ENCODE data around the gene GTF3C4. TPM values are rescaled to one million over a fixed set of nuclear protein-coding genes. Genes with fewer than 3 reads are reported as not detected.
A peak's percentile ranks its signal among the peaks of the same experiment; 100 is the strongest.

GTF3C4 gene
- polyA plus RNA-seq (ENCODE audit: low read depth in 6 of 6), result 1 to 10 TPM; 3.3 to 4.6 (median 3.9) TPM

- H3K27ac Mint-ChIP-seq, result peak within 1 kb of the TSS; percentile 94 to 98 (median 96)
- H3K27me3 Mint-ChIP-seq, result no peaks in the 10 kb centered on the region
- ATAC-seq (ENCODE audit: low read depth in 2 of 2) (peak; percentile 44 to 52), DNase-seq (peak; percentile 47)
- H3K9me3 Mint-ChIP-seq, result no peaks in the 10 kb centered on the region
- H3K4me3 Mint-ChIP-seq, result peak within 1 kb of the TSS; percentile 89 to 95 (median 94)
- no peaks in the 10 kb centered on the region for H3K36me3 Mint-ChIP-seq
- H3K4me1 Mint-ChIP-seq, result peaks cover 29 to 53% (median 37%) of the 10 kb centered on the region in 3 donors
These were observed at the start of gene GTF3C4 for GRCh38 chr9:132670457-132671391. Gene GTF3C4 (plus strand): TSS chr9:132670464. CDS start chr9:132670599, 135 bp downstream.

GRCh38 chr9:132622159-132622558 is 48.1 kb upstream of the GTF3C4 start:
- Mint-ChIP-seq H3K4me3 (no peak overlapping the region), H3K9me3 (no peaks in the 10 kb centered on the region), H3K36me3 (peaks cover 37 to 39% of the 10 kb centered on the region in 2 donors), H3K27me3 (no peaks in the 10 kb centered on the region), H3K27ac (no peak overlapping the region), H3K4me1 (peaks cover 0 to 5% (median 0%) of the 10 kb centered on the region in 3 donors)
- DNase-seq (no peak), ATAC-seq (ENCODE audit: low read depth in 2 of 2) (no peak)

- H3K27ac Mint-ChIP-seq, result peak overlapping the region in 2 of 6 donors; percentile 27 to 81
- H3K9me3 Mint-ChIP-seq, result no peaks in the 10 kb centered on the region
These were observed 44.0 kb upstream of the GTF3C4 start for GRCh38 chr9:132626285-132626684.

GRCh38 chr9:132627106-132627505 is 43.2 kb upstream of the GTF3C4 start:
- Mint-ChIP-seq H3K36me3 (peaks cover 42 to 45% of the 10 kb centered on the region in 2 donors), H3K27me3 (no peaks in the 10 kb centered on the region), H3K27ac (no peak overlapping the region), H3K9me3 (no peaks in the 10 kb centered on the region), H3K4me1 (peaks cover 0 to 5% (median 0%) of the 10 kb centered on the region in 3 donors), H3K4me3 (no peak overlapping the region)
- DNase-seq (no peak), ATAC-seq (ENCODE audit: low read depth in 2 of 2) (no peak)

More at GRCh38 chr9:132626285-132626684, 44.0 kb upstream of the GTF3C4 start:
- Mint-ChIP-seq H3K4me3 (no peak overlapping the region), H3K4me1 (peaks cover 0 to 5% (median 0%) of the 10 kb centered on the region in 3 donors), H3K36me3 (peaks cover 42 to 45% of the 10 kb centered on the region in 2 donors), H3K27me3 (no peaks in the 10 kb centered on the region)
- DNase-seq, result no peak
- ATAC-seq (ENCODE audit: low read depth in 2 of 2), result no peak

- H3K27me3 Mint-ChIP-seq, result no peaks in the 10 kb centered on the region
- H3K4me1 Mint-ChIP-seq, result peaks cover 0 to 5% (median 0%) of the 10 kb centered on the region in 3 donors
- H3K9me3 Mint-ChIP-seq, result no peaks in the 10 kb centered on the region
- no peak for ATAC-seq (ENCODE audit: low read depth in 2 of 2)
- no peak overlapping the region for H3K27ac Mint-ChIP-seq
- no peak overlapping the region for H3K4me3 Mint-ChIP-seq
- no peak for DNase-seq
- H3K36me3 Mint-ChIP-seq, result peaks cover 42 to 45% of the 10 kb centered on the region in 2 donors
These were observed 42.7 kb upstream of the GTF3C4 start for GRCh38 chr9:132627594-132627993.

- no peak for DNase-seq
- Mint-ChIP-seq H3K4me3 (no peak overlapping the region), H3K9me3 (no peaks in the 10 kb centered on the region), H3K27ac (peak overlapping the region in 2 of 6 donors; percentile 38 to 76), H3K4me1 (peaks cover 0 to 5% (median 0%) of the 10 kb centered on the region in 3 donors), H3K36me3 (peaks cover 42 to 45% of the 10 kb centered on the region in 2 donors), H3K27me3 (no peaks in the 10 kb centered on the region)
- ATAC-seq (ENCODE audit: low read depth in 2 of 2), result no peak
These were observed 41.5 kb upstream of the GTF3C4 start for GRCh38 chr9:132628746-132629145.

DNA sequence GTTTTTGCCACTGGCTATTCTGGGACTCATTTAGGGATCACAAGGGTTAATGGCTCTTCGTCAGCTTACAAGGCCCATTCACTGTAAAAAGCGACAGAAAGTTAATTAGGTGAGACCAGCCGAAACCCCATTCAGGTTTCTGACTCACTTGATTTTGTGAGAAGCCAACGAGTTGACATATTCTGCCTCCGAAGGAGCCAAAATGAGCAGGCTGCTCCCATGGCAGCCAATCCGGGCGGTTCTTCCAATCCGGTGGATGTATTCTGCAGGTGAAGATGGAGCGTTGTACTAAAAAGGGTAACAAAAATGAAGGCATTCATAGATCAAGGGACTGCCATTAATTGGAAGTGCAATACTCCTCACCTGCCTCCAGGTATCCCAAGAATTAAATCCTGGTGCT is 40.1 kb upstream of the GTF3C4 start:
- no peak for ATAC-seq (ENCODE audit: low read depth in 2 of 2)
- Mint-ChIP-seq H3K4me3 (no peak overlapping the region), H3K36me3 (peaks cover 40 to 42% of the 10 kb centered on the region in 2 donors), H3K27ac (no peak overlapping the region), H3K4me1 (peaks cover 0 to 5% (median 0%) of the 10 kb centered on the region in 3 donors), H3K27me3 (no peaks in the 10 kb centered on the region), H3K9me3 (no peaks in the 10 kb centered on the region)
- no peak for DNase-seq

DNA sequence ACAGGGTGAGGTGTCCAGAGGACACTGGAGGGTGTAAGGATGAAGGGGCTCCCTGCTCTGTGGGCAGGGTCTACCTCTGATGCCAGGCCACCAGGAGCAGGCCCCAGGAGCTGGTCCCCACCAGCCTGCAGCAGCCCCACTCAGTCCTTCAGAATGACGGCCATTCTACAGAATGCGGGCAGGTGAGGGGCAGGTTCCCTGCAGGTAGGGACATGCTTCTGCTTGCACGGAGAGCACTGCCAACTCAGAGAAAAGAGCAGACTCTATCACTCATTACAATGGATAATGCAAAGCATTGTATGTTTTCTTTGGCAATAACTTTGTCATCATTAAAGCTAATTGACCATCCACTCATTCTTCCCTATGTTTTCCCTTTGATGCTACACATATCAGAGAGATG is 39.5 kb upstream of the GTF3C4 start:
- no peak overlapping the region for H3K4me3 Mint-ChIP-seq
- ATAC-seq (ENCODE audit: low read depth in 2 of 2), result no peak
- H3K27ac Mint-ChIP-seq, result peak overlapping the region in 1 of 6 donors; percentile 28
- H3K4me1 Mint-ChIP-seq, result peaks cover 0 to 5% (median 0%) of the 10 kb centered on the region in 3 donors
- H3K9me3 Mint-ChIP-seq, result no peaks in the 10 kb centered on the region
- no peak for DNase-seq
- H3K27me3 Mint-ChIP-seq, result no peaks in the 10 kb centered on the region
- peaks cover 33 to 36% of the 10 kb centered on the region in 2 donors for H3K36me3 Mint-ChIP-seq

- ATAC-seq (ENCODE audit: low read depth in 2 of 2), result no peak
- no peak for DNase-seq
- Mint-ChIP-seq H3K27me3 (no peaks in the 10 kb centered on the region), H3K4me3 (no peak overlapping the region), H3K27ac (no peak overlapping the region), H3K4me1 (peaks cover 0 to 2% (median 0%) of the 10 kb centered on the region in 3 donors), H3K36me3 (peaks cover 30 to 31% of the 10 kb centered on the region in 2 donors), H3K9me3 (no peaks in the 10 kb centered on the region)
These were observed 39.0 kb upstream of the GTF3C4 start for GRCh38 chr9:132631280-132631679.

DNA sequence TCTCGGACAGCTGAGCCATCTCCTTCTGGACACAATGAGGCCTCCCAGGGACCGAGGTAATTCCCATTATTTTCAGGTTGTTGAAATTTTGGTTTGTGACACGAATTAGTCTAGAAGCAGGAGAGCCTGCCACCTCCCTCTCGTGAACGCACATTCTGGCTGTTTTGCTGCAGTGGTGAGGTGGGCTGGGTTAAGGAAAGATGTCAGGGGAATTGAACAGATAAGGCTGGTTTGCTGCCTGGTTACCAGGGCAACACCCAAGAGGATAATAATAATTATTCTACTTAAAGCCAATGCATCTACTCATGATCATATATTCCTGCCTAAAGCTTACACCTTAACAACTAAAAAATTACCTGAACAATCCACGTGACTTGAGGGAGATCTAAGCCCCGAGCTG is 38.6 kb upstream of the GTF3C4 start:
- ATAC-seq (ENCODE audit: low read depth in 2 of 2) (no peak), DNase-seq (no peak)
- Mint-ChIP-seq H3K4me1 (no peaks in the 10 kb centered on the region), H3K36me3 (peaks cover 27 to 29% of the 10 kb centered on the region in 2 donors), H3K4me3 (no peak overlapping the region), H3K9me3 (no peaks in the 10 kb centered on the region), H3K27ac (peak overlapping the region in 2 of 6 donors; percentile 34 to 36), H3K27me3 (no peaks in the 10 kb centered on the region)

GRCh38 chr9:132632413-132633129 is 37.7 kb upstream of the GTF3C4 start:
- no peaks in the 10 kb centered on the region for H3K4me1 Mint-ChIP-seq
- no peaks in the 10 kb centered on the region for H3K27me3 Mint-ChIP-seq
- H3K4me3 Mint-ChIP-seq, result no peak overlapping the region
- DNase-seq (no peak), ATAC-seq (ENCODE audit: low read depth in 2 of 2) (no peak)
- no peak overlapping the region for H3K27ac Mint-ChIP-seq
- H3K36me3 Mint-ChIP-seq, result peaks cover 30 to 34% of the 10 kb centered on the region in 2 donors
- H3K9me3 Mint-ChIP-seq, result no peaks in the 10 kb centered on the region

- Mint-ChIP-seq H3K9me3 (no peaks in the 10 kb centered on the region), H3K27me3 (no peaks in the 10 kb centered on the region), H3K27ac (no peak overlapping the region), H3K4me1 (no peaks in the 10 kb centered on the region), H3K4me3 (no peak overlapping the region), H3K36me3 (peaks cover 26 to 29% of the 10 kb centered on the region in 2 donors)
- no peak for ATAC-seq (ENCODE audit: low read depth in 2 of 2)
- no peak for DNase-seq
These were observed 35.9 kb upstream of the GTF3C4 start for GRCh38 chr9:132634327-132634726.

- Mint-ChIP-seq H3K9me3 (no peaks in the 10 kb centered on the region), H3K27me3 (no peaks in the 10 kb centered on the region), H3K4me3 (no peak overlapping the region), H3K4me1 (no peaks in the 10 kb centered on the region), H3K27ac (no peak overlapping the region), H3K36me3 (peaks cover 18 to 35% of the 10 kb centered on the region in 2 donors)
- ATAC-seq (ENCODE audit: low read depth in 2 of 2), result no peak
- no peak for DNase-seq
These were observed 32.9 kb upstream of the GTF3C4 start for GRCh38 chr9:132637351-132637750.

Measured in naive B cell (primary cell).